Pancreas (tissue), 10 donors: ENCODE measurements around the gene WT1. TPM values are rescaled to one million over a fixed set of nuclear protein-coding genes. Genes with fewer than 3 reads are reported as not detected.
A peak's percentile ranks its signal among the peaks of the same experiment; 100 is the strongest.
"Not testable (repeated sequence)": the region's sequence is repeated elsewhere in the genome, so short reads cannot be mapped to it uniquely, and the experiment has no call there.

Source experiments
- ATAC-seq, 4 donors: fragments of 200-7000 bp; cut with Tn5 transposase; one replicate each; pipeline versions ENCODE4 v1.8.0 to v1.9.1; 2020; ENCODE audit warnings: mild to moderate bottlenecking in 4 of 4, moderate library complexity in 4 of 4
- DNase-seq, 6 donors: peaks; one replicate each; pipeline ENCODE4 v3.0.0-alpha.2; 2020
- FAIRE-seq: peaks from 2 replicates; lab custom pipeline; 2012; peaks lifted over from hg19 to GRCh38; lab: Jason Lieb, UNC
- H3K27ac ChIP-seq, 4 donors: fragments of 200-600 bp; sonication (generic); 1 replicate in 3 of 4; 2 replicates in 1 of 4; pipeline versions ENCODE4 v1.5.0 to v1.8.0; 2020
- H3K27me3 ChIP-seq, 4 donors: fragments of 200-600 bp; one replicate each; pipeline ENCODE4 v1.8.0; 2021
- H3K36me3 ChIP-seq, 3 donors: fragments of 200-600 bp; sonication (generic) in 1 of 3; one replicate each; pipeline versions ENCODE4 v1.5.0 to v1.8.0; 2020 to 2021
- H3K4me1 ChIP-seq, 3 donors: fragments of 200-600 bp; one replicate each; pipeline ENCODE4 v1.8.0; 2021
- H3K4me3 ChIP-seq, 4 donors: fragments of 200-600 bp; sonication (generic) in 2 of 4; one replicate each; pipeline versions ENCODE4 v1.5.0 to v1.8.0; 2020 to 2021
- H3K9me3 ChIP-seq, 4 donors: fragments of 200-600 bp; one replicate each; pipeline ENCODE4 v1.8.0; 2021
- WGBS, 2 donors: extraction: QIAGEN DNeasy Blood & Tissue Kit; methylation state at CpG; one replicate each; pipeline ENCODE4 v1.1.7; 2013; 5-methylcytosine and 5-hydroxymethylcytosine counted together
- intact Hi-C, 3 donors: fragments of 100-400 bp; cut with DNase I; formaldehyde crosslinking; loops; one replicate each; pipeline versions ENCODE4 v1.11.1 to v1.14.2; 2022
- polyA plus RNA-seq, 2 donors: library from polyadenylated mRNA; stranded (reverse); fragments of 200-250 nt; gene quantifications; one replicate each; pipeline ENCODE4 v1.2.3, GENCODE V29; 2013
- total RNA-seq, 6 donors: library from RNA; stranded (reverse); fragmentation: NEBNext Ultra II Directional in 4 of 6; extraction: Animal tissue kit (Norgen Biotek cat#: 25700) in 4 of 6; gene quantifications; one replicate each; pipeline versions ENCODE4 v1.2.1 to v1.2.4, GENCODE V29; 2021 to 2023
- TF ChIP-seq, protein P1 (sequence below), 4 donors: fragments of 200-600 bp; sonication (generic) in 3 of 4; IDR thresholded peaks; one replicate each; pipeline versions ENCODE4 v1.5.0 to v1.8.0; 2021; ENCODE audit warnings: antibody characterized with exemption in 4 of 4
- donor health status: healthy with polysubstance abuse.
- donor health status: DM: no; HTN: no; CAD: no; lungs with moderate emphysema.
- donor health status: DM: no; HTN: no; CAD: no.
- donor health status: control.
- donor health status: control.
- donor health status: Bipolar disorder and iron deficiency.
- donor health status: DM: yes; HTN: yes; CAD: no.
- donor health status: DM: no; HTN: no; CAD: no.
- donor health status: DM: no; HTN: no; CAD: no.
- donor health status: DM: yes; HTN: yes; CAD: no.

Gene WT1
- total and polyA plus RNA-seq, 8 donors = 0.08 to 1.9 (median 0.53) TPM; not detected in 1

DNA sequence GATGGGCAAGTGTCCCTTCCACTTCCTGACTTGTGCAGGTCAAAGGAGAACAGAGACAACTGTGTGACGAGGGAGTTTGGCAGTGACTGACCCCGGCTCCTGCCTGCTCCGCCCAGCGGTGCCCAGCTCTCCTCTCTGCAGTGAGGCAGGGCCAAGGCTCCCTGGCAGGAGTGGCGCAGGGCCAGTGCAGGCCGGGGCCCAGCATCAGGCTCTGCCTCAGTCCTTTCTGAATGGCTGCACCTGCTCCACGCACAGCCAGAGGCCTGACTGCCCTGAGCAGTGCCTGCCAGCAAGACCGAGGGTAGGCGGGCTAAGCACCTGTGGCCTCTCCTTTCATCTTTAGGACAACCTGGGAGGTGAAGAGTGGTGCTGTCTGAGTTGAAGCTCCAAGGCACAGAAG is 54.2 kb downstream of the WT1 start:
- Histone ChIP-seq H3K36me3 (no peaks in the 10 kb centered on the region), H3K9me3 (no peaks in the 10 kb centered on the region), H3K4me1 (no peaks in the 10 kb centered on the region), H3K4me3 (no peak overlapping the region), H3K27ac (no peak overlapping the region), H3K27me3 (no peaks in the 10 kb centered on the region)
- no peak for FAIRE-seq
- WGBS, 2 donors = 64 to 73% methylated on average over 8 to 9 of the region's 9 CpGs
- TF ChIP-seq, protein P1, sequence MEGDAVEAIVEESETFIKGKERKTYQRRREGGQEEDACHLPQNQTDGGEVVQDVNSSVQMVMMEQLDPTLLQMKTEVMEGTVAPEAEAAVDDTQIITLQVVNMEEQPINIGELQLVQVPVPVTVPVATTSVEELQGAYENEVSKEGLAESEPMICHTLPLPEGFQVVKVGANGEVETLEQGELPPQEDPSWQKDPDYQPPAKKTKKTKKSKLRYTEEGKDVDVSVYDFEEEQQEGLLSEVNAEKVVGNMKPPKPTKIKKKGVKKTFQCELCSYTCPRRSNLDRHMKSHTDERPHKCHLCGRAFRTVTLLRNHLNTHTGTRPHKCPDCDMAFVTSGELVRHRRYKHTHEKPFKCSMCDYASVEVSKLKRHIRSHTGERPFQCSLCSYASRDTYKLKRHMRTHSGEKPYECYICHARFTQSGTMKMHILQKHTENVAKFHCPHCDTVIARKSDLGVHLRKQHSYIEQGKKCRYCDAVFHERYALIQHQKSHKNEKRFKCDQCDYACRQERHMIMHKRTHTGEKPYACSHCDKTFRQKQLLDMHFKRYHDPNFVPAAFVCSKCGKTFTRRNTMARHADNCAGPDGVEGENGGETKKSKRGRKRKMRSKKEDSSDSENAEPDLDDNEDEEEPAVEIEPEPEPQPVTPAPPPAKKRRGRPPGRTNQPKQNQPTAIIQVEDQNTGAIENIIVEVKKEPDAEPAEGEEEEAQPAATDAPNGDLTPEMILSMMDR (IDR thresholded peaks at IDR 0.05) = no peak
- intact Hi-C loops = no loop called here
- ATAC-seq = no peak
- DNase-seq = peak in 1 of 6 donors; percentile 54

DNA sequence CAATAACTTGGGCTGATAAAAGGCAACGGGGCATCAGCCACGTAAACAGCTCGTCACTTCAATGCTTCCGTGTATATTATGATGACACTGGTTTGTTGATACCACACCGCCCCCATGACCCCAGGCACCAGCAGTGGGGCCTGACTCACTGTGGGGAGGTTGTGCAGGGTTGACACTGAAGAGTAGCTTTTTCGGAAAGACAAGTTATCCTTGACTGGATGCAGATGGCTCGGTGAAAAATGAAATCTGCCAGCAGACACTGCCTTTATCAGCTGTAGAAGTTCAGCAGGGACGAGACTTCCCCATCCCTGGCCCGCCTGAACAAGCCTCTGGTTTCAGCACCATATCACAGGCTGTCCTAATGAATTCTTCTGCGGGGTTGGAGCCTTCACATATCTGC is 55.6 kb downstream of the WT1 start:
- no peak overlapping the region for H3K27ac ChIP-seq
- intact Hi-C loops = loop anchor here in 1 of 3 donors (10.0 kb wide), 1 partner anchor 55 kb away; the partner anchor contains the start of gene WT1
- no peaks in the 10 kb centered on the region for H3K9me3 ChIP-seq
- H3K27me3 ChIP-seq = no peaks in the 10 kb centered on the region
- 57 to 66% methylated on average over 10 of the region's 10 CpGs for WGBS, 2 donors
- no peak overlapping the region for H3K4me3 ChIP-seq
- DNase-seq (no peak), ATAC-seq (no peak), FAIRE-seq (no peak)
- TF ChIP-seq, protein P1 (IDR thresholded peaks at IDR 0.05) = no peak
- H3K4me1 ChIP-seq = no peaks in the 10 kb centered on the region
- H3K36me3 ChIP-seq = no peaks in the 10 kb centered on the region

DNA sequence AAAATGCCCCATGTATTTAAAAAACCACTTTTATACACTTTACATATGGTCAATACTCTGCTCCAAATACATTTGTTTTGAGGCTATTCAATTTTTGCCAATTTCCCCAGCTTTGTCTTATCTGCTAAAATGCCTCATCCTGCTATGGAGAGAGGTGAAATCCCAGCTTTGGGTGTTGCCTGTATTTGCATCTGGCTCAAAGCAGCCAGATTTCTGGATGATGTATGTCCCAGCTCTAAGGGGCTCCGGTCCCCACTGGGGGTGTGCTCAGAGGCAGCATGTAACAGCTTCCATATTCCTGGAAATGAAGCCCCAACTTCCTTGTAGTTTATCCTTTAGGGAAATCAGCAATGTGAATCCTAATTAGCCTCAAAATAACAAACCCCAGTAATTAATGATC is 59.5 kb downstream of the WT1 start:
- FAIRE-seq = no peak
- H3K4me3 ChIP-seq = no peak overlapping the region
- no peaks in the 10 kb centered on the region for H3K9me3 ChIP-seq
- no peak for DNase-seq
- TF ChIP-seq, protein P1 (IDR thresholded peaks at IDR 0.05) = no peak
- H3K4me1 ChIP-seq = no peaks in the 10 kb centered on the region
- 61 to 69% methylated on average over 1 of the region's 1 CpG for WGBS, 2 donors
- intact Hi-C loops = loop anchor here in 1 of 3 donors (10.0 kb wide), 1 partner anchor 59 kb away; the partner anchor contains the start of gene WT1
- no peak overlapping the region for H3K27ac ChIP-seq
- no peak for ATAC-seq
- H3K27me3 ChIP-seq = no peaks in the 10 kb centered on the region
- no peaks in the 10 kb centered on the region for H3K36me3 ChIP-seq

DNA sequence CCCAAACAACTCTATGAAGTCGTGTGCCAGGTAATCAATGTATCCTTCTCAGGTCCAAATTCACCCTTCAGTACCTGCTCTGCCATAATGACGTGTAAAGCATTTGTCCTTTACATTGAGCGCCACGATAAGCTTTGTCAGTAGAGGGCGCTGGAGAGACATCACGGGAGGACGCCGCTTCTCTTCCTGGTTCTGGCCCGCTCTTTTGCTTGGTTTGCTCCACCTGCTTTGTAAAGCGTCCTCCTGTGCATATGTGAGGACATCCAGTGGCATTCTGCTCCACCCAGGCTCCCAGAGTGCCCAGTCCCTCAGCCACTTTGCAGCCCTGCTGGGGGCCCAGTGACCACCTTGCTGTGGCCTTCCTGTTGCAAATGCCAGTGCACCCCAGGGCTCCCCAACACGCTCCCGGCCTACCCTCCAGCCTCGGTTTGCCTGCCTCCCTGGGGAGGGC is 61.1 kb downstream of the WT1 start:
- no peak for FAIRE-seq
- no peaks in the 10 kb centered on the region for H3K9me3 ChIP-seq
- H3K36me3 ChIP-seq = no peaks in the 10 kb centered on the region
- peak in 1 of 4 donors; percentile 34 for ATAC-seq
- no peaks in the 10 kb centered on the region for H3K4me1 ChIP-seq
- TF ChIP-seq, protein P1 (IDR thresholded peaks at IDR 0.05) = no peak
- no peaks in the 10 kb centered on the region for H3K27me3 ChIP-seq
- intact Hi-C loops = loop anchor here in 1 of 3 donors (10.0 kb wide), 1 partner anchor 61 kb away; the partner anchor contains the start of gene WT1
- no peak overlapping the region for H3K4me3 ChIP-seq
- no peak overlapping the region for H3K27ac ChIP-seq
- no peak for DNase-seq
- WGBS, 2 donors = 26 to 40% methylated on average over 13 of the region's 13 CpGs

DNA sequence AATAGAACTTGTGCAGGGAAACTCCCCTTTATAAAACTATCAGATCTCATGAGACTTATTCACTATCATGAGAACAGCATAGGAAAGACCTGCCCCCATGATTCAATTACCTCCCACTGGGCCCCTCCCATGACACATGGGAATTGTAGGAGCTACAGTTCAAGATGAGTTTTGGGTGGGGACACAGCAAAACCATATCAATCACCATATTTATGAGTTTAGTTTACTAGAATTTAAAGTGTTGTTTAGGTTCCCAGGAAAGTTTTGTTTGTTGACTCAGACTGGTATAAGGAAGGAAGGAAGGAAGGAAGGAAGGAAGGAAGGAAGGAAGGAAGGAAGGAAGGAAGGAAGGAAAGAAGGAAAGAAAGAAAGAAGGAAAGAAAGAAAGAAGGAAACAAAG is 65.4 kb downstream of the WT1 start:
- H3K36me3 ChIP-seq, DNase-seq, H3K4me3 ChIP-seq, H3K4me1 ChIP-seq, H3K27me3 ChIP-seq, FAIRE-seq, H3K27ac ChIP-seq, ATAC-seq, H3K9me3 ChIP-seq: not testable (repeated sequence)
- intact Hi-C loops = loop anchor here in 1 of 3 donors (10.0 kb wide), 1 partner anchor 65 kb away; the partner anchor contains the start of gene WT1
